ENCODE measurements around the gene SPAG5.

- TF ChIP-seq CTCF (IDR thresholded peaks at IDR 0.05 in 2 of 3, conservative IDR thresholded peaks at IDR 0.05 in 1 of 3; ENCODE audit: control insufficient read depth in 2 of 3, extremely low read depth in 1 of 3, insufficient read depth in 1 of 3, low read depth in 3 of 3, low read length in 3 of 3) (no peak), CBX5 (IDR thresholded peaks at IDR 0.05; ENCODE audit: low read depth) (no peak), LARP7 (IDR thresholded peaks at IDR 0.05) (no peak), POLR2A (IDR thresholded peaks at IDR 0.05; ENCODE audit: low read depth, low read length) (no peak), ATF2 (IDR thresholded peaks at IDR 0.05; ENCODE audit: low read length) (no peak), MTA2 (IDR thresholded peaks at IDR 0.05; ENCODE audit: low read depth) (no peak), TAF1 (IDR thresholded peaks at IDR 0.05; ENCODE audit: borderline replicate concordance, low read depth, low read length) (no peak), ZNF384 (IDR thresholded peaks at IDR 0.05; ENCODE audit: borderline replicate concordance, low read depth, low read length) (no peak)
Measured at GRCh38 chr17:28582513-28582912, 16.3 kb downstream of the SPAG5 start.

Measured in GM12878 (cell line).